Right atrium auricular region (tissue), 2 donors: Measurements from ENCODE around the gene ALG3. TPM values are rescaled to one million over a fixed set of nuclear protein-coding genes. Genes with fewer than 3 reads are reported as not detected.

Source experiments
- DNase-seq: peaks from one replicate; pipeline ENCODE4 v3.0.0-alpha.2; 2019; ENCODE audit warnings: low spot score
- H3K27ac ChIP-seq, 2 donors: fragments of 200-600 bp; sonication (generic); 1 replicate in 1 of 2; 2 replicates in 1 of 2; pipeline ENCODE4 v1.5.1; 2016 to 2019
- H3K27me3 ChIP-seq, 2 donors: fragments of 200-600 bp; sonication (generic); one replicate each; pipeline versions ENCODE4 v1.5.1 to v1.6.0; 2017 to 2019
- H3K36me3 ChIP-seq: fragments of 200-600 bp; sonication (generic); one replicate; pipeline ENCODE4 v1.5.1; 2016
- H3K4me1 ChIP-seq, 2 donors: fragments of 200-600 bp; sonication (generic); one replicate each; pipeline versions ENCODE4 v1.5.1 to v1.6.0; 2017 to 2019
- H3K4me3 ChIP-seq, 2 donors: fragments of 200-600 bp; sonication (generic); 1 replicate in 1 of 2; 2 replicates in 1 of 2; pipeline ENCODE4 v1.5.1; 2017 to 2019; ENCODE audit warnings: mild to moderate bottlenecking in 1 of 2, moderate library complexity in 1 of 2
- H3K9me3 ChIP-seq, 2 donors: fragments of 200-600 bp; sonication (generic); one replicate each; pipeline ENCODE4 v1.5.1; 2019
- total RNA-seq, 2 donors: library from RNA; depleted of rRNA; stranded (reverse); fragments of >200 nt; gene quantifications; one replicate each; pipeline ENCODE4 v1.1.0, GENCODE V29; 2016
- TF ChIP-seq, protein P1 (sequence below), 2 donors: fragments of 200-600 bp; sonication (generic); IDR thresholded peaks; one replicate each; pipeline ENCODE4 v1.5.1; 2019; ENCODE audit warnings: antibody characterized with exemption in 2 of 2

Gene ALG3
- total RNA-seq, 2 donors from 2014 or later: 50.6 to 50.8 TPM

GRCh38 chr3:184257083-184257915 lies 8.5 kb upstream of the ALG3 start:
- Histone ChIP-seq H3K36me3 (no peaks in the 10 kb centered on the region), H3K4me1 (peaks cover 0 to 26% of the 10 kb centered on the region in 2 donors), H3K27ac (no peak overlapping the region), H3K27me3 (peaks cover 0 to 12% of the 10 kb centered on the region in 2 donors), H3K4me3 (no peak overlapping the region), H3K9me3 (no peaks in the 10 kb centered on the region)
- DNase-seq: no peak
- TF ChIP-seq, protein P1, sequence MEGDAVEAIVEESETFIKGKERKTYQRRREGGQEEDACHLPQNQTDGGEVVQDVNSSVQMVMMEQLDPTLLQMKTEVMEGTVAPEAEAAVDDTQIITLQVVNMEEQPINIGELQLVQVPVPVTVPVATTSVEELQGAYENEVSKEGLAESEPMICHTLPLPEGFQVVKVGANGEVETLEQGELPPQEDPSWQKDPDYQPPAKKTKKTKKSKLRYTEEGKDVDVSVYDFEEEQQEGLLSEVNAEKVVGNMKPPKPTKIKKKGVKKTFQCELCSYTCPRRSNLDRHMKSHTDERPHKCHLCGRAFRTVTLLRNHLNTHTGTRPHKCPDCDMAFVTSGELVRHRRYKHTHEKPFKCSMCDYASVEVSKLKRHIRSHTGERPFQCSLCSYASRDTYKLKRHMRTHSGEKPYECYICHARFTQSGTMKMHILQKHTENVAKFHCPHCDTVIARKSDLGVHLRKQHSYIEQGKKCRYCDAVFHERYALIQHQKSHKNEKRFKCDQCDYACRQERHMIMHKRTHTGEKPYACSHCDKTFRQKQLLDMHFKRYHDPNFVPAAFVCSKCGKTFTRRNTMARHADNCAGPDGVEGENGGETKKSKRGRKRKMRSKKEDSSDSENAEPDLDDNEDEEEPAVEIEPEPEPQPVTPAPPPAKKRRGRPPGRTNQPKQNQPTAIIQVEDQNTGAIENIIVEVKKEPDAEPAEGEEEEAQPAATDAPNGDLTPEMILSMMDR (IDR thresholded peaks at IDR 0.05): no peak

DNA sequence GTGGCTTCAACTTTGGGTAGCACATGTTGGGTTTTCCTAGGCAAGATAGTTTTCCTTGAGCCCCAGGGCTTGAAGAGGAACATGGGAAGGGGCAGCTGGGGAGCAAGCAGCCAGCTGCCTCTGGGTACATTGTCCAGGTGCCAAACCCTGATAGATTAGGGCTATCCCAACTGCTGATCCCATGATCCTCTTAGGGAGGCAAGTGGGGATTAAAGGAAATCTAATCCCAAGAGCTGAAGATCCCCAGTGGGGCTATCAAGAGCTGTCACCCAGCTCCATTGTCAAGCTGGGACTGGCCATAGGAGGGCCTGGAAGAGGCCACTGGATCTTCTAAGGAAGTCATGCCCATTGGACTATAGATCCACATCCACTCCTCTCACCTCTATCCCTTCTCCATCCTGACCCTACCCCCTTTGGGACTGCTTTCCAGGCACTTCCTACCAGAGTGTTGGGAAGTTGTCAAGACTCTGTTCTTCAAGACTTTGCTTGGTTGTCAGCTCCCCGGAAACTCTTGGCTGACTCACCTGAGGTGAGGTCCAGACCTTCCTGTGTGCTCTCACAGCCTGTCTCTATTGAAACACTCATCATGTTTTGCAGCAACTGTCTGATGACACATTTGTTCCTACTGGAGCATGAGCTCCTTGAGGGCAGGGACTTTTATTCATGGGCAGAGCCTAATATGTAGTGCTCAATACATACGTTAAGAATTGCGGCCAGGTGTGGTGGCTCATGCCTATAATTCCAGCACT lies 6.7 kb upstream of the ALG3 start:
- TF ChIP-seq, protein P1 (IDR thresholded peaks at IDR 0.05): no peak
- DNase-seq: no peak
- Histone ChIP-seq H3K9me3 (no peaks in the 10 kb centered on the region), H3K4me1 (peaks cover 0 to 10% of the 10 kb centered on the region in 2 donors), H3K27me3 (peaks cover 0 to 3% of the 10 kb centered on the region in 2 donors), H3K4me3 (no peak overlapping the region), H3K36me3 (no peaks in the 10 kb centered on the region), H3K27ac (no peak overlapping the region)

GRCh38 chr3:184250167-184250828 lies 1.5 kb upstream of the ALG3 start:
- no peaks in the 10 kb centered on the region for H3K27me3 ChIP-seq
- DNase-seq: peak; percentile 90
- peak overlapping the region; percentile 63 to 86 for H3K27ac ChIP-seq
- H3K36me3 ChIP-seq: peaks cover 4% of the 10 kb centered on the region
- peak overlapping the region; percentile 87 to 93 for H3K4me3 ChIP-seq
- H3K9me3 ChIP-seq: no peaks in the 10 kb centered on the region
- TF ChIP-seq, protein P1 (IDR thresholded peaks at IDR 0.05): peak; percentile 86 to 95
- peaks cover 0 to 14% of the 10 kb centered on the region in 2 donors for H3K4me1 ChIP-seq

DNA sequence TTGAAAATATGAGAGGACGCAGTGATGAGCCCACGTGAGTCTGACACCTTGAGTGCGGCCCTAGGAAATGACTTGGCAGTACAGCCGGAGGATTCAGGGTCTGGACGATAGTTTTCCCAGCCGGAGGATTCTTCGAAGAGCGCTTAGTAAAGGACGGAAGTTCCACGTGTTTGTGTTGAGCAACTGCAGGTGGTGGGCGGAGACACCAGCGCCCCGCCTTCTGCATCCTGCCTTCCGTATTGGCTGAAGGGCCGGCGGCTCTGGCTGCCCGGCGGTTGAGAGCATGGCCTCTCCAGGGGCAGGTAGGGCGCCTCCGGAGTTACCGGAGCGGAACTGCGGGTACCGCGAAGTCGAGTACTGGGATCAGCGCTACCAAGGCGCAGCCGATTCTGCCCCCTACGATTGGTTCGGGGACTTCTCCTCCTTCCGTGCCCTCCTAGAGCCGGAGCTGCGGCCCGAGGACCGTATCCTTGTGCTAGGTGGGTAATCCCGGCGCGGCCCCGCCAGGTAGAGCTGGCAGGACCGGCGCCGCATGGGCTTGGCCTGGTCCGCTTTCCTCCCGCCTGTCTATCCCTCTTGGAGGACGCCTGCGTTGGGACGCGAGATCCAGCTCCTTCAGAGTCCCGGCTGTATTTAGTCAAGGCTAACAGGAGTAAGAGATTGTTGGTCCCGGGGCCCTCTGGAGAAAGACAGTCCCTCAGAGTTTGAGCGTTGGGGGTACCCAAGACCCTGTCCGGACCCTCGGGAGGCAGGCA lies 827 bp upstream of the ALG3 start, which contains the start of gene EEF1AKMT4:
Gene EEF1AKMT4 (plus strand): TSS at position 261 of the 755 bp plus-strand sequence. CDS start 23 bp downstream, at position 284.
- Histone ChIP-seq H3K27ac (peak within 1 kb of the TSS; percentile 83 to 86), H3K36me3 (peaks cover 11% of the 10 kb centered on the region), H3K4me1 (peaks cover 0 to 14% of the 10 kb centered on the region in 2 donors), H3K9me3 (no peaks in the 10 kb centered on the region), H3K4me3 (peak within 1 kb of the TSS; percentile 87 to 93), H3K27me3 (no peaks in the 10 kb centered on the region)
- DNase-seq: peak; percentile 96
- TF ChIP-seq, protein P1 (IDR thresholded peaks at IDR 0.05): peak; percentile 30 to 47

- Histone ChIP-seq H3K27ac (no peak overlapping the region), H3K36me3 (peaks cover 34% of the 10 kb centered on the region), H3K4me1 (peaks cover 0 to 13% of the 10 kb centered on the region in 2 donors), H3K27me3 (no peaks in the 10 kb centered on the region), H3K4me3 (no peak overlapping the region), H3K9me3 (no peaks in the 10 kb centered on the region)
- DNase-seq: no peak
- TF ChIP-seq, protein P1 (IDR thresholded peaks at IDR 0.05): no peak
These were observed 6.5 kb downstream of the ALG3 start for GRCh38 chr3:184242297-184242685.
